Stimulated activated CD8-positive, alpha-beta memory T cell treated with anti-CD3 and anti-CD28 coated beads, Interleukin-4, amount 100 ng/mL, for 24 hours (primary cell): ENCODE measurements around the gene KRTAP1-4.
"Not testable (repeated sequence)": the region's sequence is repeated elsewhere in the genome, so short reads cannot be mapped to it uniquely, and the experiment has no call there.

Experiments used
- DNase-seq: peaks from one replicate; pipeline ENCODE4 v3.0.0-alpha.2; 2020; ENCODE audit warnings: low read depth

KRTAP1-4 gene

DNA sequence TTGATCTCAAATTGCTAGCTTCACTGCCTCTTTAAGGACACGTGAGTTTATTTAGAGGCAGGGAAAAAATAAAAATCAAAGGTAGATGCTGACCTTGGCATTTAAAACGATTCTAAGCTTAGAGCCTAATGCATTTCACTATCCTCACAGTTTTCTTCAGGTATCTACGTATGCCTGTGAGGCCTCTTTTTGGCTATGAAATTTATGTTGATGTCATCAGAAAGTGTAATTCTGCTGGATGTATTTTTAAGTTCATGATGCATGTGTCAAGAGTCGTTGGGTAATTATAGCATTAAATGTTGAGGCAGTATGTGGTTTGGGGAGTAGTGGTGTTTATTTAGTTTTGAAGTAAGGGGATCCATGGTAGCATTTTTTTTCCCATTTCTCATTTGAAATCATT lies 26.1 kb downstream of the KRTAP1-4 start:
- no peak for DNase-seq

DNA sequence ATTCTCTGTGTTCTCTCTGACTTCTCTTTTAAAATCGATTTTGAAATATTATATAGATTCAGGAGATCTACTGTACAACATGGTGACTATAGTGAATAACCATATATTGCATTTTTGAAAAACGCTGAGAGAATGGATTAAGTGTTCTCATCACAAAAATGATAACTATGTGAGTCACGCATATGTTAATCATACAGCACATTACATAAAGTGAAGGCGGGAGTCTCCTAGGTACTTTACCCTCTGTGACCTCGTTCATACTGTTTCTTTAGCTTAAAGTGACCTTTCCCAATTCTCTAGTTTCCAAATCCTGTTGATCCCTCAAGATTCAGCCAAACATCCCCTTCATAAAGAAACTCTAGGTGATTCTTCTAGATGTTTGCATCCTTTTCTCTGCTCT lies 27.2 kb downstream of the KRTAP1-4 start:
- no peak for DNase-seq

DNA sequence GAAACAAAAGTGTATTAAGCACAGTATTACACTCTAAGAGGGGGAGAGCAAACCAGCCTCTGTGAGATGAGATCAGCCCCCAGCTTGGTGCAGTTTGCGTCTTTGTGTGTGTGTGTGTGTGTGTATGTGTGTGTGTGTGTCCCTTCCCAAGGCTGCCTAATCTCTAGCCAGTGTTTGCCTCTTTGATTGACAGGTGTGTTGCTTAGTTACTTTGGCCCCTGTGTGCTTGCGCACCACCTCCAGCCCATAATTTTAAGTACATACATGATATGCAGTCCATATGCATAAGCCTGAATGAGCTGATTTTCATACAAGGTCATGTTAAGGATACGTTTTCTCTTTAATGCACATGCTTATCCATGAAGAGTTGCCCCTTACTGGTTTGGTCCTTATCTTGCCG lies 28.2 kb downstream of the KRTAP1-4 start:
- no peak for DNase-seq

DNA sequence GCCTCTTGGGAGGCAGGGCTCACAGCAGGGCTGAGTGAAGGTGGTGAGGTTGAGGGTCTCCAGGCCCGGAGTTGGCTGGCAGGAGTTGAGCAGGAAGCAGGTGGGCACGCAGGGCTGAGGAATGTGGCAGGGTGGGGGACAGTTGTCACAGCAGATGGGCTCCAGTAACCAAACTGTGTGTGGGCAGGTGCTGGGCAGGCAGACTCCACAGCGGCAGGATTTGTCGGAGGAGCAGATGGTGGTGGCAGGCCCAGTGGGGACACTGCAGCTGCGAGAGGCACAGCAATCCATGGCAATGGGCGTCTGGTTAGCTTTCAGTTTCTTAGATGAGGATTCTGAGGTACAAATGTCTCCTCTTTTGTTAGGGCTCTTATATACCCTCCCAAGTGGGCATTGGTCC lies 30.4 kb downstream of the KRTAP1-4 start, which contains the start of gene KRTAP3-2:
TSS of gene KRTAP3-2 (minus strand) at position 344 of the 400 bp plus-strand sequence. CDS start at position 291, 53 bp downstream.
- DNase-seq = not testable (repeated sequence)

DNA sequence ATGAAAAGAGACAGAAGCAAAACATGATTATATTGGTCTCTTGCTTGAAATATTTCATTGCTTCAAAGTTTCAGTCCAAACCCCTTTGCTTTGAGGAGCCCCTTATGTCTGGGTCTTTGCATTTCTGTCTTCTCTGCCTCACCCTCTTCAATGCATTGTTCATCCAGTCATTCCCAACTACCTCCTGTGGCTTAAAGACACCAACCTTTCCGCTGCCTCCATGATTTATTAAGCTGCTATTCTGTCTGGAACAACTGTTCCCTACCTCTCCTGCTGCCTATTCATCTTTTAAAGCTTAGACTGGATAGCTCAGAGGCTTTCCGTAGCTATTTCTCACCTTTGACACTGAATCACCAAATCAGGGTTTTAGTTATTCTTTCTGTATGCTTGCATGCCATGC lies 32.6 kb downstream of the KRTAP1-4 start:
- no peak for DNase-seq

DNA sequence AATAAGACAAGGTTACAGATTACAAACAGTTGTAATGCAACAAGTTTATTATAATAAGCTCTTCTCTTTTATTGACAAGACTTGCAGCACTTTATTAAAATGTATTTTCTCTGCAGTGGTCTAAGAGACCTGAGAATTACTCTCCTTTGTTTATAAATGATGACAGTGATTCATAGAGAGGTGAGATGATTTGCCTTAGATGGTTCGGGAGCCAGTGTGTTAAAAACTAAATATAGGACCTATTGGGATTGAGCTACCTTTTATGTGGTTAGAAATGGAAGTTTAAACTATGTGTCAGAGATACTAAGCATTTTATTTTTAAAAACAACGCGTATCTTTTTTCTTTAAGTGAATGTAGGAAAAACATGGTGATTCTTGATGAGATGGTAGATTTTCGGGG lies 33.2 kb downstream of the KRTAP1-4 start:
- no peak for DNase-seq

DNA sequence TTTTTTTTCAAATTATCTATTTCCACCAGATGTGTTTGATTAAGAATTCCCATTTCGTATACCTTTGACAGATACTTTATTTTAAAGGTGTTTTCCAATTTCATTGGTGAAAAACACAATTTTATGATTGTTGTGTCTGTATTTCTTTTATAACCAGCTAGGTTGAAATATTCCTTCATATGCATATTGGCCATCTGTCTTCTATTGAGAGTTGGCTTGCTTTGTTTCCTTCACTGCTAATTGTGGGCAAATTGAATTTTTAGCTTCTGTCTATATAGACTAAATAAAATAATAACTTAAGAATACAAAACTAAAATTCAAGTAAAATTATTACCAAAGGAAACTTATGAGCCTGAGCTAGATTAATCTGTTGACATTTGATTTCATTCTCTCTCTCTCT lies 34.9 kb downstream of the KRTAP1-4 start:
- no peak for DNase-seq

DNA sequence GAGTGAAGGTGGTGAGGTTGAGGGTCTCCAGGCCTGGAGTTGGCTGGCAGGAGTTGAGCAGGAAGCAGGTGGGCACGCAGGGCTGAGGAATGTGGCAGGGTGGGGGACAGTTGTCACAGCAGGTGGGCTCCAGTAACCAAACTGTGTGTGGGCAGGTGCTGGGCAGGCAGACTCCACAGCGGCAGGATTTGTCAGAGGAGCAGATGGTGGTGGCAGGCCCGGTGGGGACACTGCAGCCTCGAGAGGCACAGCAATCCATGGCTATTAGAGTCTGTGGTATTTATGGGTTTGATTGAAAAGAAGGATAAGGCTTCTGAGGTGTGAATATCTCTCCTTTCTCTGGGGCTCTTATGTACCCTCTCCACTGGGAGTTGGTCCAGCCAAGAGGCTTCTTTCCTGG lies 36.2 kb downstream of the KRTAP1-4 start, which contains the start of gene KRTAP3-3:
TSS of gene KRTAP3-3 (minus strand) at position 326 of the 400 bp plus-strand sequence. CDS start at position 259, 67 bp downstream.
- DNase-seq = no peak

DNA sequence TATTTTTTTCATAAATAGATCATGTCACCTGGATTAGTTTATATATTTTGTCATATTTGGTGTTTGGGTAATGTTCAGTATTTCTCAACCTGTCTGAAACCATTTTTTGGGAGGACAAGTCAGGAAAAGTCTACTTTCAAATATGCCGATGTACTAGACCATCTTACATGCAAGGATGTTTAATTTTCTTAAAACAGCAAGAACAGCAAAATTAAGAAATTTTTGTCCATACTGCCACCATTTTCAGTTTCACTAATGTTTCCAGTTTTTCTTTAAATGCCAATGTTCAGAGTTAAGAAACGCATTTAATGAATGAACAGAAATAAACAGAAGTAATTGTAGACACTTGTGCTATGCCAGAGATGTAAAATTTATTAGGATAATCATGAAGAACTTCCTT lies 36.9 kb downstream of the KRTAP1-4 start:
- no peak for DNase-seq

DNA sequence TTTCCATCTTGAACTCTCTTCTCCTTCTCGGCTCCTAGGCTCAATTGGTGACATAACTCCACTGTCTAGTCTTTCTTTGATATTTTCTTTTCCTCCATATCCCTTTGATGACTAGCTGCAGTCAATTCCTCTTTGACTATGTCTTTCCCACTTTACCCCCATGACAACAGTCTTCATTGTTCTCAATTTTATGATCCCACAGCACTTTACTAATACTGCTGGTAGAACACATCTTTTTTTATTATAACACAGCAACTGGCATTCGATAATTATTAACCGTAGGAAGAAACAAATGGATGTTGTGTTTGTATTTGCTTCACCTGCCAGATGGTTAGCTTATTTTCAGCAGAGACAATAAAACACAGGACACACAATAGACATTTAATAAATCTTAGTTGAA lies 37.3 kb downstream of the KRTAP1-4 start:
- DNase-seq = no peak

DNA sequence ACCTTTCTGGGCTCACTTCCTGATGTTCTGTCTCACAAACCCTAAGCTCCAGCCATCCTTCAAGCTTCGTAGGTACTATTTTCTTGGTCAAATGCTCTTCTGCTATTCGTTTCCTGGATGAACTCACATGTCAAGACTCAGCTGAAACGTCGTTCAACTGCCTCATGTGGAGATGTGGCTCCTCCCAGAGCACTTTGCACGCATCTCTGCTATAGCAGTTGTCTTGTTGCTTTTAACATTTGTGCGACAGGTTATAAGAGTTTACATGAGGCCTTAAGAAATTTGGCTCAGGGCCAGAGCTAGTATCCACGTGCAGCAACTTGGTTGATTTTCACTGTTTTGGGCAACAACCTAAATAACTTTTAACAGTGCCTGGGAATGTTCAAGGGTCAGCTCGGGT lies 43.1 kb downstream of the KRTAP1-4 start:
- no peak for DNase-seq

DNA sequence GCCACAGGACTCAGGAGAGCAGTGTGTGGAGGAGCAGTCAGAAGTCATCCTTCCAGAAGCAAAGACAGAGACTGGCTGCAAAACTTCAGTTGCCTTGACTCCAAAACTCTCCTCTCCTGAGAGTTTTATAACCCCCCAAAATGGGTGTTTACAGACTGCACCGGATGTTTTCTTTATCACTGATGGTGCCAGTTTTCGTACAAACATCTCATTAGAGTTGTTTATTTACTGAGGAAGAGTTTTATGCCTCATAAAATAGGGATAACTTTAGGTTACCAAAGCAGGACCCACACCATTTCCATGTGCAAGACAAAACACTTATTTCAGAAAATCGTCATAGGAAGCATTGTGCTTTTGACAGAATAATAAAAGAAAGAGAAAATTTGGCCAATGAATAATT lies 45.8 kb downstream of the KRTAP1-4 start, which contains the start of gene KRT40:
TSS of gene KRT40 (minus strand) at position 101 of the 400 bp plus-strand sequence. CDS start at position 48, 53 bp downstream.
- no peak for DNase-seq

DNA sequence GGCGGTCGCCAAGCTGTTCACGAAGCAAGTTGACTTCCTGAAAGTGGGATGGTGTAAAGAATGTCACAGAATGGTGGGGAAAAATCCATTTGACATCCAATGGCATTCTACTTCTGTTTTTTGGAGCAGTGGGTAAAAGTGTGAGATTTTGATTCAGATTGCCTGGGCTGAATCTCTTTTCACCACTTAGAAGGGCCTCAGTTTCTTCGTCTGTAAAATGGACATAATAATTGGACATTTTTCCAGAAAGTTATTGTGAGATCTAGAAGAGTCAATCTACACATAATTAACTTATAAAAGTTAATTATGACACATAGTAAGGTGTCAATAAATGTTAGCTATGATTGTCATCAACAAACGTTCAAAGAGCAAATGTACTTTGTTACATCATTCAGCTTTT lies 48.9 kb downstream of the KRTAP1-4 start:
- no peak for DNase-seq

DNA sequence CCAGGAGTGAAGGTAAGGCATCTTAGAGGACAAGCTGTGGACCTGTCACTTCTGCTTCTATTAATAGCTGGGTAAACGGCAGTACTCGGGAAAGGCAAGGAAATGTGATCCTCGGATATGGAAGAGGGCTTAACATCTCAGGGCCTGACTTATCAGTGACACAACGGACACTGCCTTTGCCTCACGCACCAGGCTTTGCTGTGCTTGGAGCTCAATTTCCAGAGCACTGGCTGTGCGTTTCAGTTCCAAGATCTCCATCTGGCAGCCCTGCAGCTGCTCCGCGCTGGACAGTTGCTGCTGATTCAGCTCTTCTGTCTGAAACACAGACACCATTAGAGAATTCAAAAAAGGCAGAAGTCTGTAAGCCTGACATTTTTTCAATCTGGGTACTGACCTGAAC lies 49.4 kb downstream of the KRTAP1-4 start:
- DNase-seq = no peak

DNA sequence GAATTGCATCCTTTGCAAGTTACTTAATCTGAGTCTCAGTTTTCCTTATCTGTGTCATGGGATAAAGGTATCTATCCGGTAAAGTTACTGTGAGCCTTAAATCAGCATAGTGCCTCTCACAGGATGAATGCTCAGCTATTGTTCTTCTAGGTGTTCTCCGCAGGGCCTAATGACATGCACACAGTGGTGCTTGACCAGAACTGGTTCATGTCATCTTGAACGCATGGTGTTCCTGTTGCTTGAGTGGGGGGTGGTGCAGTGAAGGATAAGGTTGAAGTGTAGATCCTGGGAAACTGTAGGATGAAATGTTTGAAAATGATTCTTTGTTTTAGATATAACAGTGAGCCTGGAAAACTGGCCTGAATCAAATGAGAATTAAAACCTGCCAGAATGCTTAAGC lies 49.9 kb downstream of the KRTAP1-4 start:
- no peak for DNase-seq
